SK-N-SH (cell line): ENCODE measurements around the gene NTHL1. TPM values are rescaled to one million over a fixed set of nuclear protein-coding genes. Genes with fewer than 3 reads are reported as not detected.

ENCODE experiments used
- CTCF ChIA-PET: fragments of 300-600, 350-600 bp; formaldehyde crosslinking; extraction: SDS; loops from one replicate; lab custom pipeline; 2021; lab: Yijun Ruan, JAX
- POLR2A ChIA-PET: fragments of 350-600 bp; sonication (Branson Sonifier 250); formaldehyde crosslinking; extraction: SDS; loops from one replicate; lab custom pipeline; 2020; ENCODE audit warnings: antibody characterized with exemption, inconsistent platforms; lab: Yijun Ruan, JAX
- DNase-seq: peaks from one replicate; pipeline ENCODE4 v3.0.0; 2012
- H2AFZ ChIP-seq: fragments of 200-600 bp; sonication (generic); 2 replicates; pipeline ENCODE4 v1.8.1; 2016; ENCODE audit warnings: antibody characterized with exemption, mild to moderate bottlenecking, low read depth
- H3F3A ChIP-seq: fragments of 200-600 bp; sonication (generic); replicated peaks from 2 replicates; pipeline ENCODE3; 2016; ENCODE audit warnings: antibody characterized with exemption, mild to moderate bottlenecking; ENCODE audit not compliant: insufficient read depth
- H3K27ac ChIP-seq, 2 experiments: fragments of 200-500 bp in 1 of 2; fragments of 200-600 bp in 1 of 2; sonication (Bioruptor generic) in 1 of 2; sonication (generic), shearing (Covaris generic) in 1 of 2; 2 replicates each; pipeline versions ENCODE4 v1.5.1 to v1.6.1; 2014 to 2016; ENCODE audit warnings: low read depth in 2 of 2, inconsistent platforms in 1 of 2, low read length in 1 of 2, mild to moderate bottlenecking in 1 of 2, mixed read lengths in 1 of 2
- H3K27me3 ChIP-seq: fragments of 200-600 bp; sonication (generic), shearing (Covaris generic); 2 replicates; pipeline ENCODE4 v1.6.1; 2016; ENCODE audit warnings: mixed run types; ENCODE audit not compliant: insufficient read depth
- H3K36me3 ChIP-seq, 2 experiments: fragments of 200-500 bp in 1 of 2; fragments of 200-600 bp in 1 of 2; sonication (Bioruptor generic) in 1 of 2; sonication (generic) in 1 of 2; replicated peaks in 1 of 2; 2 replicates each; pipeline versions ENCODE3 to v1.5.1; 2014 to 2016; ENCODE audit warnings: low read length in 1 of 2, mild to moderate bottlenecking in 1 of 2; ENCODE audit not compliant: insufficient read depth in 2 of 2, control insufficient read depth in 1 of 2
- H3K4me1 ChIP-seq, 2 experiments: fragments of 200-500 bp in 1 of 2; fragments of 200-600 bp in 1 of 2; sonication (Bioruptor generic) in 1 of 2; sonication (generic), shearing (Covaris generic) in 1 of 2; 2 replicates each; pipeline versions ENCODE4 v1.5.1 to v1.6.1; 2014 to 2016; ENCODE audit warnings: low read depth in 1 of 2, low read length in 1 of 2, mixed run types in 1 of 2; ENCODE audit not compliant: insufficient read depth in 2 of 2, control insufficient read depth in 1 of 2
- H3K4me2 ChIP-seq: fragments of 200-600 bp; sonication (generic), shearing (Covaris generic); 2 replicates; pipeline ENCODE4 v1.6.1; 2017; ENCODE audit warnings: mixed run types
- H3K4me3 ChIP-seq, 2 experiments: fragments of 200-500 bp in 1 of 2; fragments of 200-600 bp in 1 of 2; sonication (Bioruptor generic) in 1 of 2; sonication (generic), shearing (Covaris generic) in 1 of 2; 2 replicates each; pipeline versions ENCODE4 v1.5.1 to v1.8.1; 2014 to 2016; ENCODE audit warnings: low read depth in 2 of 2, inconsistent platforms in 1 of 2, low read length in 1 of 2, mild to moderate bottlenecking in 1 of 2, mixed read lengths in 1 of 2, moderate library complexity in 1 of 2
- H3K79me2 ChIP-seq: fragments of 200-600 bp; sonication (generic); 2 replicates; pipeline ENCODE4 v1.8.1; 2017; ENCODE audit warnings: mild to moderate bottlenecking; ENCODE audit not compliant: insufficient read depth
- H3K9ac ChIP-seq: fragments of 200-600 bp; sonication (generic); 2 replicates; pipeline ENCODE4 v1.6.1; 2017; ENCODE audit warnings: mixed run types
- H3K9me2 ChIP-seq: fragments of 200-600 bp; sonication (generic); 2 replicates; pipeline ENCODE4 v1.6.1; 2017; ENCODE audit warnings: mixed run types
- H3K9me3 ChIP-seq: fragments of 200-600 bp; sonication (generic); 2 replicates; pipeline ENCODE4 v1.6.1; 2017; ENCODE audit warnings: mixed run types, mild to moderate bottlenecking, moderate library complexity
- H4K20me1 ChIP-seq: fragments of 200-600 bp; sonication (generic); 2 replicates; pipeline ENCODE4 v1.6.1; 2017; ENCODE audit warnings: mild to moderate bottlenecking, mixed run types; ENCODE audit not compliant: insufficient read depth
- CHD2 ChIP-seq: fragments of 150-350 bp; IDR thresholded peaks from 2 replicates; pipeline ENCODE4 v1.6.1; 2018; ENCODE audit warnings: low read length; ENCODE audit not compliant: partially characterized antibody
- EZH2phosphoT487 ChIP-seq: fragments of 200-600 bp; sonication (generic); IDR thresholded peaks from 2 replicates; pipeline ENCODE4 v1.6.1; 2017; ENCODE audit warnings: low read depth, mixed run types, mild to moderate bottlenecking, antibody characterized with exemption, moderate library complexity, borderline replicate concordance
- GABPA ChIP-seq: IDR thresholded peaks from 2 replicates; pipeline ENCODE4 v1.4.0; 2012; ENCODE audit warnings: low read depth, mild to moderate bottlenecking
- IRF3 ChIP-seq: fragments of 150-350 bp; IDR thresholded peaks from 2 replicates; pipeline ENCODE4 v1.6.1; 2016; ENCODE audit warnings: mild to moderate bottlenecking, low read depth, low read length
- JUND ChIP-seq: IDR thresholded peaks from 2 replicates; pipeline ENCODE4 v1.4.0; 2012
- MAX ChIP-seq: IDR thresholded peaks from 2 replicates; pipeline ENCODE4 v1.4.0; 2012; ENCODE audit warnings: low read depth
- MXI1 ChIP-seq: IDR thresholded peaks from 2 replicates; pipeline ENCODE4 v1.6.1; 2012; ENCODE audit warnings: mild to moderate bottlenecking, low read depth, low read length, improper control_type of control experiment
- NFIC ChIP-seq: IDR thresholded peaks from 2 replicates; pipeline ENCODE4 v1.4.0; 2012; ENCODE audit warnings: borderline replicate concordance
- NRF1 ChIP-seq: IDR thresholded peaks from 2 replicates; pipeline ENCODE4 v1.6.1; 2012; ENCODE audit warnings: low read depth, mild to moderate bottlenecking, low read length
- POLR2AphosphoS5 ChIP-seq: IDR thresholded peaks from 2 replicates; pipeline ENCODE4 v1.6.1; 2012; ENCODE audit warnings: low read depth, low read length
- RAD21 ChIP-seq: IDR thresholded peaks from 2 replicates; pipeline ENCODE4 v1.6.1; 2012; ENCODE audit warnings: mild to moderate bottlenecking, low read length
- RCOR1 ChIP-seq: fragments of 150-350 bp; IDR thresholded peaks from 2 replicates; pipeline ENCODE4 v1.6.1; 2017; ENCODE audit warnings: antibody characterized with exemption, low read length
- RXRA ChIP-seq: IDR thresholded peaks from 2 replicates; pipeline ENCODE4 v1.4.0; 2012; ENCODE audit warnings: low read depth, mild to moderate bottlenecking, borderline replicate concordance
- TAF1 ChIP-seq: IDR thresholded peaks from 2 replicates; pipeline ENCODE4 v1.6.1; 2012; ENCODE audit warnings: low read depth, mild to moderate bottlenecking, low read length, moderate library complexity, borderline replicate concordance
- TCF12 ChIP-seq: IDR thresholded peaks from 2 replicates; pipeline ENCODE4 v1.4.0; 2012
- USF1 ChIP-seq: IDR thresholded peaks from 2 replicates; pipeline ENCODE4 v1.4.0; 2012; ENCODE audit warnings: low read depth, borderline replicate concordance
- YY1 ChIP-seq: IDR thresholded peaks from 2 replicates; pipeline ENCODE4 v1.4.0; 2012; ENCODE audit warnings: low read depth, mild to moderate bottlenecking
- WGBS: methylation state at CpG from one replicate; pipeline ENCODE4 v1.1.6; 2017; ENCODE audit warnings: low lambda C conversion rate; 5-methylcytosine and 5-hydroxymethylcytosine counted together
- polyA plus RNA-seq, 3 experiments: library from polyadenylated mRNA; depleted of rRNA; stranded (reverse); fragments of >200 nt; gene quantifications; 2 replicates each; pipeline ENCODE4 v1.2.3, GENCODE V29; 2012

NTHL1 gene
- polyA plus RNA-seq, 1 of the 3 experiments (the other 2 are of a cell fraction): 77.3 TPM

GRCh38 chr16:2081201-2082084 lies 33.8 kb upstream of the NTHL1 start:
- H3K27me3 ChIP-seq: no peaks in the 10 kb centered on the region
- no peaks in the 10 kb centered on the region for H3K9me3 ChIP-seq
- H4K20me1 ChIP-seq: no peaks in the 10 kb centered on the region
- no peak overlapping the region for H2AFZ ChIP-seq
- no peak for TF ChIP-seq RAD21
- no peak for TF ChIP-seq NFIC
- no peak for TF ChIP-seq RCOR1
- no peak for TF ChIP-seq USF1
- TF ChIP-seq GABPA: no peak
- TF ChIP-seq IRF3: no peak
- no peak for TF ChIP-seq JUND
- TF ChIP-seq YY1: no peak
- TF ChIP-seq MAX: no peak
- TF ChIP-seq TAF1: no peak
- no peak for TF ChIP-seq EZH2phosphoT487
- no peak for TF ChIP-seq RXRA
- no peak for TF ChIP-seq CHD2
- TF ChIP-seq NRF1: no peak
- no peak for TF ChIP-seq MXI1
- no peak for TF ChIP-seq POLR2AphosphoS5
- no peak for TF ChIP-seq TCF12
- H3K4me3 ChIP-seq: no peak overlapping the region
- ChIA-PET CTCF (no interaction called here), POLR2A (no interaction called here)
- no peak overlapping the region for H3K9ac ChIP-seq
- WGBS: 100% methylated on average over 6 of the region's 35 CpGs
- H3K4me2 ChIP-seq: no peak overlapping the region
- no peaks in the 10 kb centered on the region for H3K4me1 ChIP-seq
- H3K36me3 ChIP-seq: peaks cover 0 to 90% of the 10 kb centered on the region in 2 experiments
- H3K9me2 ChIP-seq: no peaks in the 10 kb centered on the region
- peaks cover 4% of the 10 kb centered on the region for H3F3A ChIP-seq
- no peak overlapping the region for H3K27ac ChIP-seq
- no peak for DNase-seq
- H3K79me2 ChIP-seq: no peaks in the 10 kb centered on the region
